LNCaP clone FGC (cell line): ENCODE data around the gene TBC1D16.
A peak's percentile ranks its signal among the peaks of the same experiment; 100 is the strongest.

ENCODE experiments used
- DNase-seq: peaks from one replicate; pipeline ENCODE4 v3.0.0-alpha.2; 2011; ENCODE audit warnings: low read depth
- H3K4me3 ChIP-seq: 2 replicates; pipeline ENCODE4 v1.5.1; 2011; ENCODE audit warnings: mild to moderate bottlenecking, low read depth, low read length, control low read depth
- CTCF ChIP-seq: IDR thresholded peaks from 2 replicates; pipeline ENCODE4 v1.5.1; 2012; ENCODE audit warnings: mild to moderate bottlenecking; ENCODE audit not compliant: control insufficient read depth, insufficient read depth; ENCODE audit errors: extremely low read depth

Gene TBC1D16

DNA sequence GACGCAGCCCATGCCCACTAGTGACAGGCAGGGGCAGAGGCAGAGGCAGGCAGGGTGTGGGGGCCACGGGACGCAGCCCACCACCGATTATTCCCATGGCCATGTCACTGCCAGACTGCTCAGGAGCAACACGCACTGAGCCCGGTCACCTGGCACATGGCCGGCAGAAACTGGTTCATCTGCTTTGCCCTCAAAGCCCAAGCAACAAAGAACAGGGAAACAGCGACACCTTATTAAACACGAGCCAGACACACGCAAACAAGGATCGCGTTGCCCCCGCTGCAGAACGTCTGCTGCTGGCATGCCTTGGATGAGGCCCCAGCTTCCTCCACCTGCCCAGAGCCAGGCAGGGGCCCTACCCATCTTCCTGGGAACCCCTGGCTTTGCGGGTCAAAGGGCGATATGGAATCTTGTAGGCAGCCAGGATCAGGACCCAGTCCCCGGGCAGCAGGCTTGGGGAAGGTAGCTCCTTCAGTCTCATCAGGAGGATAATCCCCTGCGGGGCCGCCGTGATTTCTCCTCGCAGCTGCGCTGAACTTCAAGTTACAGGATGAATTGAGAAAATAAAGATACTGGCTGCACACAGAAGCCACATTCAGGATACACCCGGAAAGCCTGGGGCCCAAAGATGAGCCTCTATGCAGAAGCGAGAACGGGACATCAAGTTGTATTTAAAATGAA is 4.8 kb downstream of the TBC1D16 start:
- DNase-seq: peak; percentile 96
- peak; percentile 72 for TF ChIP-seq CTCF
- H3K4me3 ChIP-seq: peak overlapping the region; percentile 14

DNA sequence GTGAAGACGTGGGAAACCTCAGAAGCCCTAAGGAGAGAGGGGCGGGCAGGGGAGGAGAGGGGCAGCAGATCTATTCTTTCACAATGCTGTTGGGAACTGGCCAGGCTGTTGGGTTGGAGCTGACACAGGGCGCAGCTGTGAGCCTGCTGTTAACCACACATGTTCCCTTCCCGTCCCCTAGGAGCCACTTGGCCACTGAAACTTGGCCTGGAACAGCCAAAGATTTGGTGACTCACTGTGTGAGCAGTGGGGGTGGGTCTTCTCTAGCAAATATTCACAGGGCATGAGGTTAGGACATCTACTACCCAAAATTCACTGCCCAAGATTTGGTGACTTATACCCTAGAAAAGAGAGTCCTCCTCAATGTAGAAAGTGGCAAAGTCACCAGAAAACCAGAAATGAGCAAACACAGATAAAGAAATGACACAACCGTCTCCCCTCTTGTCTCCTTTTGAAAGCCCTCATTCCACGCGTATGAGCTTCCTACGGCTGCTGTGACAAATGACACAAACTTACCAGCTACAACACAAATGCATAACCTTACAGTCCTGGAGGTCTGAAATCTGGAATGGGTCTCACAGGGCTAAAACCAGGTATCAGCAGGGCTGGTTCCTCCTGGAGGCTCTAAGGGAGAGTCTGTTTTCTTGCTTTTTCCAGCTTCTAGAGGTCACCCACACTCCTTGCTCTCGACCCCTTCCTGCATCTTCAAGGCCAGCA is 6.3 kb downstream of the TBC1D16 start:
- no peak for TF ChIP-seq CTCF
- peak; percentile 82 for DNase-seq
- no peak overlapping the region for H3K4me3 ChIP-seq

DNA sequence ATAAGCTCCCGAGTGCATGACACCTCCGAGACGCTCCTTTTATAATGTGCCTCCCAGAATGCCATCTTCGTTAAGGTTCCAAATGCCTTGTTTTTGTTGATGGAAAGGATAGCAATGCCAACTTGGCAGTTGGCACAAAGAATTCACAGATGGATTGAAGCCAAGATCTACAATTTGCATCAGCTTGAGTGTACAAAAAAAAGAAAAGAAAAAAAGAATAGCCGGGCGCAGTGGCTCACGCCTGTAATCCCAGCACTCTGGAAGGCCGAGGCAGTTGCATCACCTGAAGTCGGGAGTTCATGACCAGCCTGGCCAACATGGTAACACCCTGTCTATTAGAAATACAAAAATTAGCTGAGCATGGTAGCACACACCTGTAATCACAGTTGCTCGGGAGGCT is 7.6 kb downstream of the TBC1D16 start:
- peak; percentile 89 for DNase-seq
- no peak overlapping the region for H3K4me3 ChIP-seq
- TF ChIP-seq CTCF: no peak

DNA sequence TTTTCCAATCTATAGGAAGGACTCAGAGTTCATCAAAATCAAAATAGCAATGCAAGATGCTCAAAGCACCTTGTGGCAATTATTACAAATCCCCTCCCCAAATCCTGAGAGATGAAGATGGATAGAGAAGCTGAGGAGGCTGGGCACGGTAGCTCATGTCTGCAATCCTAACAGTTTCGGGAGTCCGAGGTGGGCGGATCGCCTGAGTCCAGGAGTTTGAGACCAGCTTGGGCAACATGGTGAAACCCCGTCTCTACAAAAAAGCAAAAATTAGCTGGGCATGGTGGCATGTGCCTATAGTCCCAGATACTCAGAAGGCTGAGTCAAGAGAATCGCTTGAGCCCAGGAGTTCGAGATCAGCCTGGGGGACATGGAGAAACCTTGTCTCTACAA is 8.6 kb downstream of the TBC1D16 start:
- no peak for DNase-seq
- no peak for TF ChIP-seq CTCF
- H3K4me3 ChIP-seq: no peak overlapping the region

GRCh38 chr17:80026359-80027042 is 9.2 kb downstream of the TBC1D16 start:
- no peak overlapping the region for H3K4me3 ChIP-seq
- no peak for TF ChIP-seq CTCF
- DNase-seq: no peak

DNA sequence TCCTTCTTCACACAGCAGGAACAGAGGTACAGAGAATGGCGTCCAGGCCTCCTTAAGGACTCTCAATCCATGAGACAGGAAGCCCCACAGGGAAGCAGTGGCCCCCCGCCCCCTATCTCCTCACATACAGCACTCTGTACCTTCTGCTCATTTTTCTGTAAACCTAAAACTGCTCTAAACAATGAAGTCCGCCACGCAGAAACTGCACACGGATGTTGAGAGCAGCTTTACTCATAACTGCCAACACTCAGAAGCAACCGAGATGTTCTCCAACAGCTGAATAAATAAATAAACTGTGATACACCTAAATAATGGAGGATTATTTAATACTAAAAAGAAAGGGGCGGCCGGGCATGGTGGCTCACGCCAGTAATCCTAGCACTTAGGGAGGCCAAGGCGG is 9.9 kb downstream of the TBC1D16 start:
- no peak overlapping the region for H3K4me3 ChIP-seq
- no peak for DNase-seq
- no peak for TF ChIP-seq CTCF
